ENCODE measurements around the gene HSPBP1.

HSPBP1 gene

GRCh38 chr19:55284405-55285058 is 4.6 kb upstream of the HSPBP1 start:
- Histone ChIP-seq H3K9ac (ENCODE audit: low read length) (no peak overlapping the region), H3K9me3 (ENCODE audit: control insufficient read depth, low read depth, low read length) (no peaks in the 10 kb centered on the region), H3K36me3 (ENCODE audit: control insufficient read depth, low read depth, low read length) (peaks cover 10% of the 10 kb centered on the region), H3K27me3 (ENCODE audit: control insufficient read depth, insufficient read depth, low read length) (no peaks in the 10 kb centered on the region), H3K27ac (ENCODE audit: low read length) (no peak overlapping the region), H3K4me3 (ENCODE audit: low read length) (peak overlapping the region; percentile 43), H3K4me1 (ENCODE audit: control insufficient read depth, low read depth, low read length) (peaks cover 6% of the 10 kb centered on the region)

GRCh38 chr19:55283548-55284377 is 3.9 kb upstream of the HSPBP1 start, which contains the start of gene BRSK1:
Gene BRSK1, plus strand, starts transcription at chr19:55283997. Its CDS starts 446 bp downstream, at chr19:55284443.
- peak within 1 kb of the TSS; percentile 43 for H3K4me3 ChIP-seq (ENCODE audit: low read length)
- H3K36me3 ChIP-seq (ENCODE audit: control insufficient read depth, low read depth, low read length) = peaks cover 10% of the 10 kb centered on the region
- no peak within 1 kb of the TSS for H3K9ac ChIP-seq (ENCODE audit: low read length)
- no peaks in the 10 kb centered on the region for H3K27me3 ChIP-seq (ENCODE audit: control insufficient read depth, insufficient read depth, low read length)
- H3K27ac ChIP-seq (ENCODE audit: low read length) = no peak within 1 kb of the TSS
- H3K4me1 ChIP-seq (ENCODE audit: control insufficient read depth, low read depth, low read length) = peaks cover 10% of the 10 kb centered on the region
- H3K9me3 ChIP-seq (ENCODE audit: control insufficient read depth, low read depth, low read length) = no peaks in the 10 kb centered on the region

GRCh38 chr19:55279340-55279739 is 570 bp downstream of the HSPBP1 start:
- H3K9me3 ChIP-seq (ENCODE audit: control insufficient read depth, low read depth, low read length) = no peaks in the 10 kb centered on the region
- H3K36me3 ChIP-seq (ENCODE audit: control insufficient read depth, low read depth, low read length) = peaks cover 4% of the 10 kb centered on the region
- peak overlapping the region; percentile 87 for H3K9ac ChIP-seq (ENCODE audit: low read length)
- no peaks in the 10 kb centered on the region for H3K27me3 ChIP-seq (ENCODE audit: control insufficient read depth, insufficient read depth, low read length)
- H3K4me1 ChIP-seq (ENCODE audit: control insufficient read depth, low read depth, low read length) = peaks cover 10% of the 10 kb centered on the region
- H3K4me3 ChIP-seq (ENCODE audit: low read length) = peak overlapping the region; percentile 94
- peak overlapping the region; percentile 80 for H3K27ac ChIP-seq (ENCODE audit: low read length)

- H3K4me3 ChIP-seq (ENCODE audit: low read length) = peak overlapping the region; percentile 94
Observed at GRCh38 chr19:55278391-55279135, 1.3 kb downstream of the HSPBP1 start.

GRCh38 chr19:55277494-55277893 is 2.4 kb downstream of the HSPBP1 start:
- H3K27ac ChIP-seq (ENCODE audit: low read length) = no peak overlapping the region
- H3K27me3 ChIP-seq (ENCODE audit: control insufficient read depth, insufficient read depth, low read length) = no peaks in the 10 kb centered on the region
- H3K36me3 ChIP-seq (ENCODE audit: control insufficient read depth, low read depth, low read length) = peaks cover 10% of the 10 kb centered on the region
- no peak overlapping the region for H3K4me3 ChIP-seq (ENCODE audit: low read length)
- no peaks in the 10 kb centered on the region for H3K9me3 ChIP-seq (ENCODE audit: control insufficient read depth, low read depth, low read length)
- H3K4me1 ChIP-seq (ENCODE audit: control insufficient read depth, low read depth, low read length) = peaks cover 10% of the 10 kb centered on the region
- H3K9ac ChIP-seq (ENCODE audit: low read length) = no peak overlapping the region

More at GRCh38 chr19:55278391-55279135, 1.3 kb downstream of the HSPBP1 start:
- Histone ChIP-seq H3K9ac (ENCODE audit: low read length) (no peak overlapping the region), H3K4me1 (ENCODE audit: control insufficient read depth, low read depth, low read length) (peaks cover 10% of the 10 kb centered on the region), H3K36me3 (ENCODE audit: control insufficient read depth, low read depth, low read length) (peaks cover 4% of the 10 kb centered on the region), H3K27me3 (ENCODE audit: control insufficient read depth, insufficient read depth, low read length) (no peaks in the 10 kb centered on the region), H3K9me3 (ENCODE audit: control insufficient read depth, low read depth, low read length) (no peaks in the 10 kb centered on the region), H3K27ac (ENCODE audit: low read length) (no peak overlapping the region)

GRCh38 chr19:55276720-55277430 is 3.0 kb downstream of the HSPBP1 start:
- Histone ChIP-seq H3K4me1 (ENCODE audit: control insufficient read depth, low read depth, low read length) (peaks cover 10% of the 10 kb centered on the region), H3K4me3 (ENCODE audit: low read length) (no peak overlapping the region), H3K9ac (ENCODE audit: low read length) (no peak overlapping the region), H3K36me3 (ENCODE audit: control insufficient read depth, low read depth, low read length) (peaks cover 10% of the 10 kb centered on the region), H3K27me3 (ENCODE audit: control insufficient read depth, insufficient read depth, low read length) (no peaks in the 10 kb centered on the region), H3K9me3 (ENCODE audit: control insufficient read depth, low read depth, low read length) (no peaks in the 10 kb centered on the region), H3K27ac (ENCODE audit: low read length) (no peak overlapping the region)

GRCh38 chr19:55275851-55276719 is 3.8 kb downstream of the HSPBP1 start:
- Histone ChIP-seq H3K36me3 (ENCODE audit: control insufficient read depth, low read depth, low read length) (peaks cover 10% of the 10 kb centered on the region), H3K9ac (ENCODE audit: low read length) (no peak overlapping the region), H3K27ac (ENCODE audit: low read length) (no peak overlapping the region), H3K9me3 (ENCODE audit: control insufficient read depth, low read depth, low read length) (no peaks in the 10 kb centered on the region), H3K4me3 (ENCODE audit: low read length) (no peak overlapping the region), H3K27me3 (ENCODE audit: control insufficient read depth, insufficient read depth, low read length) (no peaks in the 10 kb centered on the region), H3K4me1 (ENCODE audit: control insufficient read depth, low read depth, low read length) (peaks cover 10% of the 10 kb centered on the region)

- H3K27ac ChIP-seq (ENCODE audit: low read length) = no peak overlapping the region
- peaks cover 10% of the 10 kb centered on the region for H3K36me3 ChIP-seq (ENCODE audit: control insufficient read depth, low read depth, low read length)
- H3K4me3 ChIP-seq (ENCODE audit: low read length) = no peak overlapping the region
- H3K9ac ChIP-seq (ENCODE audit: low read length) = no peak overlapping the region
- H3K9me3 ChIP-seq (ENCODE audit: control insufficient read depth, low read depth, low read length) = no peaks in the 10 kb centered on the region
- no peaks in the 10 kb centered on the region for H3K27me3 ChIP-seq (ENCODE audit: control insufficient read depth, insufficient read depth, low read length)
- H3K4me1 ChIP-seq (ENCODE audit: control insufficient read depth, low read depth, low read length) = peaks cover 3% of the 10 kb centered on the region
Observed at GRCh38 chr19:55273978-55274707, 5.8 kb downstream of the HSPBP1 start.

- peaks cover 10% of the 10 kb centered on the region for H3K36me3 ChIP-seq (ENCODE audit: control insufficient read depth, low read depth, low read length)
- no peaks in the 10 kb centered on the region for H3K27me3 ChIP-seq (ENCODE audit: control insufficient read depth, insufficient read depth, low read length)
- no peak overlapping the region for H3K4me3 ChIP-seq (ENCODE audit: low read length)
- H3K9ac ChIP-seq (ENCODE audit: low read length) = no peak overlapping the region
- H3K4me1 ChIP-seq (ENCODE audit: control insufficient read depth, low read depth, low read length) = no peaks in the 10 kb centered on the region
- H3K9me3 ChIP-seq (ENCODE audit: control insufficient read depth, low read depth, low read length) = no peaks in the 10 kb centered on the region
- no peak overlapping the region for H3K27ac ChIP-seq (ENCODE audit: low read length)
Observed at GRCh38 chr19:55272142-55272541, 7.8 kb downstream of the HSPBP1 start.
